Measurements from ENCODE around the gene UBR2.
"Not testable (repeated sequence)": the region's sequence is repeated elsewhere in the genome, so short reads cannot be mapped to it uniquely, and the experiment has no call there.

The UBR2 gene

GRCh38 chr6:42555477-42556457 is 8.1 kb upstream of the UBR2 start:
- no peak for DNase-seq (ENCODE audit: low read depth)

GRCh38 chr6:42556462-42556861 is 7.4 kb upstream of the UBR2 start:
- no peak for DNase-seq (ENCODE audit: low read depth)

DNA sequence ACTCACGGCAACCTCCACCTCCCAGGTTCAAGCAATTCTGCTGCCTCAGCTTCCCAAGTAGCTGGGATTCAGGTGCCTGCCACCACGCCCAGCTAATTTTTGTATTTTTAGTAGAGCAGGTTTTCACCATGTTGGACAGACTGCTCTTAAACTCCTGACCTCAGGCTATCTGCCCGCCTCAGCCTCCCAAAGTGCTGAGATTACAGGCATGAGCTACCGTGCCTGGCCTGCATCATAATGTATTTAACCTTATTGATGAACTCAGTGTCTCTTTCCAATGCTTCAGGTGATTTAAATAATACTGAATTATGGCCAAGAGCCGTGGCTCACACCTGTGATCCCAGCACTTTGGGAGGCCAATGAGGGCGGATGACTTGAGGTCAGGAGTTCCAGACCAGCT is 4.6 kb upstream of the UBR2 start:
- DNase-seq (ENCODE audit: low read depth) = not testable (repeated sequence)

DNA sequence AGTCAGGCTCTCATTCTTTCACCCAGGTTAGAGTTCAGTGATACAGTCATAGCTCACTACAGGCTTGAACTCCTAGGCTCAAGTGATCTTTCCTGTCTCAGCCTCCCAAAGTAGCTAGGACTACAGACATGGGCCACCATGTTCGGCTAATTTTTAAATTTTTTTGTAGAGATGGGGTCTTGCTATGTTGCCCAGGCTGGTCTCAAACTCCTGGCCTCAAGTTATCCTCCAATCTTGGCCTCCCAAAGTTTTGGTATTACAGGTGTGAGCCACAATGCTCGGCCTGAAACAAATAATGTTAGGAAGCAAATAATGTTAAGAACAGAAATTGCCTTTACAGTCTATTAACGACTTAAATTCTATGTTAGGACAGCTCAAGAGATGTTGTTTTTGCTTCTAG is 1.8 kb upstream of the UBR2 start:
- no peak for DNase-seq (ENCODE audit: low read depth)

DNA sequence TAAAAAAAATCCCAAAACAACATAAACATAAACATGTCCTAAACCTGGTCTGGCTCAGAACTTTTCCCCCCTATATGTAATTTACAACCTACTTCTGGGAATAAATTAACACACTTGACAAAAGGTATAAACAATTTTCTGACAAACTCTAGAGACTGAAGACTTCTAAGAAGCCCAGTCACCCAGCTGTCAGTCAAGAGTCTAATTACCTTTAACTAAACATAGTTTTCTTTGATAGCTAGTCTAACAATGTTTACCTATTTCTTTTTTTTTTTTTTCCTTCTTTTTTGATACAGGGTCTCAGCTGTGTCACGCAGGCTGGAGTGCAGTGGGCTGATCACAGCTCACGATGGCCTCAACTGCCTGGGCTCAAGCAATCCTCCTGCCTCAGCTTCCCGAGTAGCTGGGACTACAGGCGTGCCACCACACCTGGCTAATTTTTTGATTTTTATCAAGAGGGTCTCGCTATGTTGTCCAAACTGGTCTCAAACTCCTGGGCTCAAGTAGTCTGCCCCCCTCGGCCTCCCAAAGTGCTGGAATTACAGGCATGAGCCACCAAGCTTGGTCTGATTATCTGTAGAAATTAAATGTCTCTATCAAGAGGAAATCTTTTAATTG is 932 bp upstream of the UBR2 start:
- DNase-seq (ENCODE audit: low read depth) = no peak

DNA sequence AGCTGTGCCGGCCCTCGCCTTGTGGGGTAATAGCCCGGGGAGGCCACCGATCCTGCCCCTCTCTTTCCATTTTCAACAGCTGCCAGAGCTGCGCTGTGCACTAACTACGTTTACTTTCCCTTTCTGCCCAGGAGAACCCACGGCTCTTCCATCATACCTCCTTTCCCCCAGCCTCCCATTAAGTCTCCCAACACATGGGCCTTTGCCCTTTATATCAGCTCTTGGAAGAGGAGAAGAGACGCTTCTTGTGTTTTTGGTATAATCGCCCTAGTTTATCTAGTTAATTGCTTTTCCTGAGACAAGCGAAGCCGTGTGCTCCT is 637 bp downstream of the UBR2 start:
- DNase-seq (ENCODE audit: low read depth) = no peak

DNA sequence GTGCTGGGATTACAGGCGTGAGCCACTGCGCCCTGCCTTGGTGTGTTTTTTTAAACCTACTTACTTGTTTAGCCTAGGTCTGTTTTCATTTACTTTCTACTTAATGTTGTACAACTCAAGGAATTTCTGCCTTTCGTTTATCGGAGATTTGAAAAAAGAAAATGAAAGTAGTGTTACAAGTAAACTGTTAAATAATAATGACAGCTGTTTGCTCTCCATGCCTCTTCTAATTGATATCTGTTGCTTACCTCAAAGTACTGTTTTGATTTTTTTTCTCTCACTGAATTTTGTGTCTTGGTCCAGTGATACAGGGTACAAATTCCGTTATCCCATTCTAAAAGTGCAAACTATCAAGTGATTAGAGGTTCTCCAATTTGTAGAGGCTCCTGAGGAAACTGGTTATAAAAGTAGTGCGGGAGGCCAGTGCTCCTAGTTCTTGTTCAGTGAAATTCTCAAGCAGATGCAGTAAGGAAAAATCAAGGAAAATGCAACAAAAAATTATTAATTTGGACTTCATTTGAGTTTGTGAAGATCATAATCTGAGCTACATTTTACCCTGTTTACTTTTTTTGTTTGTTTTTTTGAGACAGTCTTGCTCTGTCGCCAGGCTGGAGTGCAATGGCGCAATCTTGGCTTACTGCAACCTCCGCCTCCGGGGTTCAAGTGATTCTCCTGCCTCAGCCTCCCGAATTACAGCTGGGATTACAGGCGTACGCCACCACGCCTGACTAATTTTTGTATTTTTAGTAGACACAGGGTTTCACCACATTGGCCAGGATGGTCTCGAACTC is 2.2 kb downstream of the UBR2 start:
- DNase-seq (ENCODE audit: low read depth) = no peak

GRCh38 chr6:42566614-42567208 is 2.9 kb downstream of the UBR2 start:
- DNase-seq (ENCODE audit: low read depth) = no peak

DNA sequence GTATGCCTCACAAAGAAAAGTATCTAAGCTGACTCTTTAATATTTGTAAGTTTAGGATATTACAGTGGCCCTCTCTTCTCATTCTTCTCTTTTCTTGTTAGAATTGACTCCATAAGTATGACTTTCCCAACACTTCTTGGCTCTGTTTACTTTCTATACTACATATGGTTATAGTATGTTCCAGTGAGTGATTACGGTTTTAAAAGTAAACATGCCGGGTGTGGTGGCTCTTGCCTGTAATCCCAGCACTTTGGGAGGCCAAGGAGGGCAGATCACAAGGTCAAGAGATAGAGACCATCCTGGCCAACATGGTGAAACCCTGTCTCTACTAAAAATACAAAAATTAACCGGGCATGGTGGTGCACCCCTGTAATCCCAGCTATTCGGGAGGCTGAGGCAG is 3.4 kb downstream of the UBR2 start:
- not testable (repeated sequence) for DNase-seq (ENCODE audit: low read depth)

DNA sequence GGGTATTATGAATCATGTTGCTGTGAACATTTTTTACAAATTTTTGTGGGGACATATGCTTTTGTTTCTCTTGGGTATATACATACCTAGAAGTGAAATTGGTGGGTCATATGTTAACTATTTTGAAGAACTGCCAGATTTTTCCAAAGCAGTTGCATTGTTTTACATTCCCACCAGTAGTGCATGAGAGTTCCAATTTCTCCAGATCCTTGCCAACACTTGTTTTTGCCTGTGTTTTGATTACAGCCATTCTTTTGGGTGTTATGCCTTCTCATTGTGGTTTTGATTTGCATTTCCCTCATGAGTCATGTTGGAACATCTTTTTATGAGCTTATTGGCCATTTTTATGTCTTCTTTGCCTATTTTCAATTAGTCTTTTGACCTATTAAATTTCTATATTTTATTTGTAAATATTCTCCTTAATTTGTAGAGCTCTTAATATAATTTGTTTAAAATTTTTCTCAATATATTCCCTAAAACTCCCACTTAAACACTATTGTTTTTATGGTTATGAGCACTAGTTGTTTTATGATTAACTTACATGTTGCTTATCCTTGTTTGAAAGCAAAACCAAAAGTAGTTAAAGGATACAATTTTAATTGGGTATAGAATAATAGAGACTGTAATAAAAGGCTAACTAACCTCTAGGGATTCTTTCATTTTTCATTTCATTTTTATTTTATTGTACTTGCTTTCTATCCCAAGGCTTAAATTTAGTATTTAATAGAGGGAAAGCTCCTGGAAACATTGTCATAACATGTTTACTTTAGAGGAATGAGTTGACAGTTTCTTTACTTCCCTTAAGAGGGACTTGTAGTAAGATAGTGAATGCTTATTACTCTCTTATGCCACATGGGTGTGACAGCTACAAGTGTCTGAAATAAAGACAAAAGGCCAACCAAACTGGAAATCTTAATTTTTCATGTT is 5.5 kb downstream of the UBR2 start:
- no peak for DNase-seq (ENCODE audit: low read depth)

GRCh38 chr6:42571611-42572342 is 7.9 kb downstream of the UBR2 start:
- DNase-seq (ENCODE audit: low read depth) = no peak

GRCh38 chr6:42572523-42572922 is 8.7 kb downstream of the UBR2 start:
- no peak for DNase-seq (ENCODE audit: low read depth)

- not testable (repeated sequence) for DNase-seq (ENCODE audit: low read depth)
These were observed 12.7 kb downstream of the UBR2 start for GRCh38 chr6:42576538-42576937.

DNA sequence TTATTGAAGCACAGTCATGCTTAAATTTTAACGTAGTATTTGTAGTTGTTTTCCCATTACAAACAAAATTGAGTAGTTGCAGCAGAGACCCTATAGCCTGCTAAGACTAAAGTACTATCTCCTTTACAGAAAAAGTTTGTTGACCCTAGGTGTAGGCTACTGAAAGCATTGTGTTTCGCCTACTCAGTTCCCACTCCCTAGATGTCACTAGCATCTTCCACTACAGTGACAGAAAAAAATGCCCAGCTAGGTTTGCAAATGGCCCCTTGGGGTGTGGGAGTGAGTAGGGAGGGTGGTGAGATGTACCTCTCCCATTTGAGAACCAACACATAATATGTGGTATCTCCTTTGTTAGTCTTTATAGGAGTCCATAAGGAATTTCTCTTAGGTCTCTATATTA is 34.5 kb downstream of the UBR2 start:
- DNase-seq (ENCODE audit: low read depth) = no peak

DNA sequence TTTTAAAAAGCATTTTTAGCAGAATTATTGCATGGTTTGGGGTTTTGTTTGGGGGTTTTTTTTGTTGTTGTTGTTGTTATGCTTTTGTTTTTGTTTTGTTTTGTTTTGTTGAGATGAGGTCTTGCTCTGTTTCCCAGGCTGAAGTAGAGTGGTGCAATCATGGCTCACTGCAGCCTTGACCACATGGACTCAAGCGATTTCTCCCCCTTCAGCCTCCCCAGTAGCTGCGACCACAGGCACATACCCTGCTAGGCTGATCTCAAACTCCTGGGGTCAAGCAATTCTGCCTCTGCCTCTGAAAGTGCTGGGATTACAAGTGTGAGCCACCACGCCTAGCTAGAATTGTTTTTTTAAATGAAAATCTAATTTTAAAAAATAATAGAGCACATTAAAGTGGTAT is 35.7 kb downstream of the UBR2 start:
- no peak for DNase-seq (ENCODE audit: low read depth)

DNA sequence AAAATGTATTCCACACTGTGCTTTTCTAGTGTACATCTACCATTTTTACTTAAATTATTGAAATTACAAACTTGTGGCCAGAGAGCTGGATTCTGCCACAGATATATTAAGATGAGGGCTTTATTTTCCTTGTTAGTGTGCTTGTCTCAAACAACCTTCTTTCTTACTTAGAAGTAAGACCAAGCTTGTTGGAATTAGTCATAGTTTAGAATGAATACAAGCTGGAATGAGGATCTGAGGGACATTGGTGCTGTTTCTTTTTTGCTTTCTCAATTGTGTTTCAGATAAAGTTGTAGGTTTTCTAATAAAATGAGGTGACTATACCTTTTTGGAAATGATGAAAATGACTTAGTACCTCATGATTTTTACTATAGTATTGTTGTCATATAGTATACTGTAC is 40.3 kb downstream of the UBR2 start:
- DNase-seq (ENCODE audit: low read depth) = no peak

GRCh38 chr6:42604699-42605098 is 40.9 kb downstream of the UBR2 start:
- not testable (repeated sequence) for DNase-seq (ENCODE audit: low read depth)

DNA sequence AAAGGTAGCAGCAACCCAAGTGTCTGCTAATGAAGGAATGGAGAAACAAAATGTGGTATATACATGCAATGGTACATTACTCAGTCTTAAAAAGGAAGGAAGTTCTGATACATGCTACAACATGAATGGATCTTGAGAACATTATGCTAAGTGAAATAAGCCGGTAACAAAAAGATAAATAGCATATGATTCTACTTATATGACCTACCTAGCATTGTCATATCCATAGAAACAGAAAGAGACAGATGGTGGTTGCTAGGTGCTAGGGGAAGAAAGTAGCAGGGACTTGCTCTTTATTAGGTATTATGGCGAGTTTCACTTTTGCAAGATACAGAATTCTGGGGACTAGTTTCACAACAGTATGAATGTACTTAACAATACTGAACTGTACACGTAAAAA is 46.6 kb downstream of the UBR2 start:
- DNase-seq (ENCODE audit: low read depth) = no peak

GRCh38 chr6:42615518-42615917 is 51.7 kb downstream of the UBR2 start:
- no peak for DNase-seq (ENCODE audit: low read depth)

- DNase-seq (ENCODE audit: low read depth) = no peak
These were observed 52.9 kb downstream of the UBR2 start for GRCh38 chr6:42616716-42617115.

GRCh38 chr6:42618105-42618504 is 54.3 kb downstream of the UBR2 start:
- no peak for DNase-seq (ENCODE audit: low read depth)
